ENCODE results near the gene PLCB4.

PLCB4 gene

DNA sequence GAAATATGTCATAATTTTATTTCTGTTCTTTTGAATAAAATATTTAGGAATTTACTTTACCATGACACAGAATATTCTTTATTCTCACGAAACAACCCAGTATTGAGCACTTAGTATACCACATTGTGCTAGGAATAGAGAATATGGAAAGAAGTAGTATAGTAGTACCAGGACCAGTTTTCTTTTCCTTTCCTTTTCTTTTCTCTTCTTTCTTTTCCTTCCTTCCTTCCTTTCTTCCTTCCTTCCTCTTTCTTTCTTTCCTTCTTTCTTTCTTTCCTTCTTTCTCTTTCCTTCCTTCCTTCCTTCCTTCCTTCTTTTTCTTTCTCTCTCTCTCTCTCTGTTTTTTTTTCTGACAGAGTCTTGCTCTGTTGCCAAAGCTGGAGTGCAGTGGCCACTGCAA, 7.5 kb upstream of the PLCB4 start:
- no peak for DNase-seq (ENCODE audit: low spot score)

DNA sequence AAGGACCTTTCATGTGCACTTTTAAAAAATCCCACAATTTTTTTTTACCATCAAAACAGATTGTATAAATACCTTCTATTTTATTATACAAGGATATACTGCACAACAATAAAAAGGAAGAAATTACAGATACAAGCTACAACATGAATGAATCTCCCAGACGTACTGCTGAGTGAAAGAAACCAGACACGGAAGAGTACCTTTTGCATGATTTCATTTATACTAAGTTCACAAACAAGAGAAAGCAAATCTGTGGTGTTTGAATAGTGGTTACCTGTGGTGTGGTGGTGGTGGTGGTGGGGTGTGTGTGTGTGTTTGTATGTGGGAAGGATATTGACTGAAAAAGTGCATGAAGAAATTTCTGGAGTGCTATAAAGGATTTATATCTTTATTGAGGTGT, 6.8 kb upstream of the PLCB4 start:
- no peak for DNase-seq (ENCODE audit: low spot score)

GRCh38 chr20:9066191-9066590, 2.7 kb upstream of the PLCB4 start:
- DNase-seq (ENCODE audit: low spot score): no peak

- no peak for DNase-seq (ENCODE audit: low spot score)
These were observed 570 bp upstream of the PLCB4 start for GRCh38 chr20:9068233-9068801.

- DNase-seq (ENCODE audit: low spot score): no peak
These were observed 1.4 kb downstream of the PLCB4 start for GRCh38 chr20:9070304-9070703.

GRCh38 chr20:9071976-9072726, 3.3 kb downstream of the PLCB4 start:
- DNase-seq (ENCODE audit: low spot score): no peak

DNA sequence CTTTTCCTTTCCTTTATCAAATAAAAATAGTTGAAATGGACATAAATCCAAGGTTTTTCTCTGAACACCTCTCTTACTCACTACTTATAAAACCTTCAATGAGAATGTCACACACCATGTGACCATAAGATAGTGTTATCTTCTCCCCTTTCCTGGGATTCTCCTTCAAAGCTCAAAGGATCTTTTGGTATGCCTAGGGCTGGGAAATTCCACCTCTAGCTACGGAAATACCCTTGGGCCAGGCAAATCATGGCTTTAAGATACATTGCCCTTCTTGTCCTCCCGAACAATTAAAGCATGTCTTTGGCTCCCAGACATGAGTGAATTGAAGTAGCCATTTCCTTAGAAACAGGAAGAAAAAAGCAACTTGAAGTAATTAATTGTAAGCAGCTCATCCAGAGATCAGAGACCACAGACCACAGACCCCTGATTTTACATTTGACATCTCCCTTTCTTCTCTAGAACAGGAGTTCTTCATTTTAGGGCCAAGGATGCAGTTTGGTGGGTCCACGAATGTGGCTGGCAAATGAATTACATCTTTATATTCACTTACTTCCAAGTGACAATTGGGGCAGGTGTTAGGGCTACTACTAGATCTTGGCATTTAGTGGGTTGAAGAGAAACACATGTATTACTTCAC, 4.1 kb downstream of the PLCB4 start:
- no peak for DNase-seq (ENCODE audit: low spot score)

DNA sequence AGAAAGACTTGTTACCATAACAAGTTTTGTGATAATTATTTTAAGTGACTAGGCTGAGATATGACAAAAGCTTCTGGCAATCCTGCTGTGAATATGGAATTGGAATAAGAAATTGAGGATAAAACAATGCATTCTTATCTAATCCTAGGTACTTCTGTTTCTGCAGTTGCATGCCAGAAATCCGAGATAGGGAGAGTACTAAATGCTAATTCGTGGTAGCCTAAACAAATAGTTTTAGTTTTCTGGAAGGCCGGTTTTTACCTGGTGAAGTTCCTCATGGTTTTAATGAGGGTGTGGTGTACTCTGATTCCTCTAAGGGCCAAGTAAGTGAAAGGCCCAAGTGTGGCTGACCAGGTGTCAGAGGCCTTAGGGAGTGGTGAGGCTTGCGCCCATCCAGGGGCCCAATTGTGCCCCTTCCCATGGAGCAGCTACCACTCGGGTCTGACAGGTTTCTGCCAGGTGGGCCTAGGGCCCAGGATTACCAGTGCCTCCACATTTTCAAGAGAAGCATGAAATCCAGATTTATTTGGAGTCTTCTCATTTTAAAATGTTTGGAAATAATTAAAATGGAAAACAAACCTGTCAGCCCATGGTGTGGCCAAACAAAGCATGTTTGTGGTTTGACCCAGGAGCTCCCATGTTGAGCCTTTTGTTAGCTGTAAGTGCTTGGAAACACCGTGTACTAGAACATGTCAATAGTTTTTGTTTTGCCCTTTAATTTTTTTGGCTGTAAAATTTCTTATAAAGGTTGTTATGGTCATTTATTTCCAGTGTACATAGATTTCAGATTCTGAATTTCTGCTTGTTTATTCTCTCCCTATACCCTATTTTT, 6.6 kb downstream of the PLCB4 start:
- DNase-seq (ENCODE audit: low spot score): no peak

DNA sequence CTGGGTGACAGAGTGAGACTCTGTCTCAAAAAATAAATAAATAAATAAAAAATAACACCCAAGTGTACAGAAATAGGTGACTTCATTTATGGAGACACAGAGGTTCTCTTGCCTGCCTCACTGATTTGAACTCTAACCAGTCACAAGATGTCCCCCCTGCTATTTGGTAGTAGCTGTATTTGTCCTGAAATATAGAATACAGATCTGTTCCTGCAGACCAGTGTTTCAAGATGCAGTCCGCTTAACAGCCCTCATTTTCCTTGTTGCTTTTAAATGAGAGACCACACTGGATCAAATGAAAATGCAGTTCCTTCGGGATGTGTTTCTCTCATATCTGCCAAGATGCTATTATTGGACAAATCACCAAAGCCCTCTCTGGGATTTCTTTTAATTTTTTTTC, 7.6 kb downstream of the PLCB4 start:
- no peak for DNase-seq (ENCODE audit: low spot score)

DNA sequence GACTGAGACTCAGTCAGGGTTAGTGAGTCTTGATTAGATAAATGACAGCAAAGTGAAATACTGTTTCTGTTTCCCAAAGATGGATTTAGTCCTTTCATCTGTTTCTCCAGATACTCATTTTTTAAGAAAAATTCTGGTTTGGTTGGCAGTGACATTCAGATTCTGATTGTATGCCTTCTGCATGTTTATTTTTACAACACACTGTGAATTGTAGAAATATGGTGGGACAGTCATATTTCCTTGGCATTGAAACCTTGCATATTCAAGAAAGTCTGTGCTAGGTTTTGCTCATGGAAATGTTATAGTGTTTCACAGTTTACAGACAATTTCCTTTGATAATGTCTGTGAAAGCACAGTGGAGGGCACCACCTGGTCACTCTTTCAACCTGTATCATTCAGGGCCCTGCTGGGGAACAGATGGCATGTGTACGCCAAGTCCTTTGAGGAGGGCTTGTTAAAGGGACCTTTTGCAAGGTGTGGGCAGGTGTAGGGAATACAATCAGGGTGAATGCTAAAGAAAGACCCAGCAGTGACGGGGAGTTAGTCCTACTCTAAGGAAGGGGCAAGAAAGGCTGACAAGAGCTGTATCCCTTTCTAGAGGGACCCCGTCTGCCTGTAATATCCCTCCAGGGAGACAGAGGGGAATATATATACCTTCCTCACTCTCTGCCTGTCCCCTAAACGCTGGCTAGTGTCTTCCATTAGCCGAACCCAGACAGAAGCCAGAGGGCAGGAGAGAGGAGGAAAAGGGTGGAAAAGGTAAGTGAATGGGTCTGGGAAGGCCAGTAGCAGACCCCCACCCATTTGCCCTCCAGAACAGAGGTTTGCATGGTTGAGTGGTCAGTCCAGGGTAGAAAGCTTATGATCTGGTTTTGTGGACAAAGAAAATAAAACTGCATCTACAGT, 10.2 kb downstream of the PLCB4 start:
- DNase-seq (ENCODE audit: low spot score): no peak

- no peak for DNase-seq (ENCODE audit: low spot score)
These were observed 12.6 kb downstream of the PLCB4 start for GRCh38 chr20:9081423-9081966.

DNA sequence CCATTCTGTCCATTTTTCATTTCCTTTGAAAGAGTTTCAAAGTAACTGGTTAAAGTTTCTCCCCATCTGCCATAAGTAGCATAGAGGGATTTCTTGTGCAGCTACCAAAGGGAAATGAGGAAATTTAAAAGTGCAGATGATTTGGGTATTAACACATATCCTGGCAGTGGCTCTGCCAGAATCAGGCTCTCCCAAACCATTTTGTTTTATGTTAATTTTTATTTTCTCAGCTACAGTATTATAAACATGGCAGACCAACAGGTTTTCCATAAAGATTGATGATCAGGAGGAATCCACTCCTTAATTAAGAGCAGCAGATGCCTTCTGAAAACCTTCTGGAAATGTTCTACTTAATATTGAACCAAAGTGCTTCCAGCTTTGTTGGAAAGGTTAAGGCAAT, 13.9 kb downstream of the PLCB4 start:
- no peak for DNase-seq (ENCODE audit: low spot score)

- DNase-seq (ENCODE audit: low spot score): no peak
These were observed 18.8 kb downstream of the PLCB4 start for GRCh38 chr20:9087531-9088217.

DNA sequence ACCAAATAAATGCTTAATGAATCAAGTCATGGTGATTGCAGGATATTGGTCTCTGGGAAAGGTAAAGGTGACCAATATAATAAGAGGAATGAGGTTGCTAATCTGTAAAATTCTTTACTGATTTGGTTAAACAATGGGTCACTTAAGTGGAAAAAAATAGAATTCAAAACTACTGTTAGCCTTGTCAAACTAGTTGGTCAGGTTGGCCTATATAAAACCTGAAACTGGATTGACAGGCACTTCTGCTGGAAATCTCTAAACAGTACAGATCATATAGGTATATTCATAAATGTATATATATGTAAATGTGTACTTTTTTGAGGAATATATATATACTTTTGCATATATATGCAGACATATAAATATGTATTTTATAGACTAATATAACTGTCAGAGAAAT, 19.7 kb downstream of the PLCB4 start:
- no peak for DNase-seq (ENCODE audit: low spot score)

DNA sequence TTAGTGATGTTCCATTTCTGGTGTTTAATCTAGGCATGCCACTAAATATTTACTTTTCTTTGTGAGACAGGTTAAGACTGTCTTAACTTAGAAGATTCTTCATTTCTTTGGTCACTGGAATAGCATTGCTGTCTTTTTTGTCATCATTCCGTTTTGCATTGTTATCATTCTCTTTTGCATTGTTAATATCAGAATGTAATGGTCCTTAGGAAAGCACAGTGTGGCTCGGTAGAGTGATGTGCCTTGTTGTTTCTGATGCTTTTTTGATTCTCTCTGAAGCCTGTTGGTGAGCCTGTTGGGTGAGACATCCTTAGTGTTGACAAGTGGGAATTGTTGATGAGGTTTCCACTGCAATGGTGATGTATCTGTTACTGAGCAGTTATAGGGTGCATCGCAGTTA, 23.2 kb downstream of the PLCB4 start:
- no peak for DNase-seq (ENCODE audit: low spot score)

DNA sequence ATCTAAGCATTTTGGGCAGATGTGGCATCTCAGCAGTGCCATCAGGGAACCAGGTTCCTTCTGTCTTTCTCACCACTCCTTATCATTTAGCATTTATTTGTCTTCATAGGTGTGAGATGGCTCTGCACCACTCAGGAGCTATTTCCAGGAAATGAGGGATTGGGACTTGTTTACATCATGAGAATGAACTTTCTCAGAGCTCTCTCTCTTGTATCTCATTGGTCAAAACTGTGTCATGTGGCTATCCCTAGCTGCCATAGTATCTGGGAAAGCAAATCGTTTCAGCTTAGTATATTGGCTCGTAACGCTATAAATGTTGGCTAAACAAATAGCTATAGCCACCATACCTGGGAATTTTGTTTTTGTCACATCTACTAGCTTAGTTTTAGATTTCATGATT, 23.8 kb downstream of the PLCB4 start:
- DNase-seq (ENCODE audit: low spot score): no peak

DNA sequence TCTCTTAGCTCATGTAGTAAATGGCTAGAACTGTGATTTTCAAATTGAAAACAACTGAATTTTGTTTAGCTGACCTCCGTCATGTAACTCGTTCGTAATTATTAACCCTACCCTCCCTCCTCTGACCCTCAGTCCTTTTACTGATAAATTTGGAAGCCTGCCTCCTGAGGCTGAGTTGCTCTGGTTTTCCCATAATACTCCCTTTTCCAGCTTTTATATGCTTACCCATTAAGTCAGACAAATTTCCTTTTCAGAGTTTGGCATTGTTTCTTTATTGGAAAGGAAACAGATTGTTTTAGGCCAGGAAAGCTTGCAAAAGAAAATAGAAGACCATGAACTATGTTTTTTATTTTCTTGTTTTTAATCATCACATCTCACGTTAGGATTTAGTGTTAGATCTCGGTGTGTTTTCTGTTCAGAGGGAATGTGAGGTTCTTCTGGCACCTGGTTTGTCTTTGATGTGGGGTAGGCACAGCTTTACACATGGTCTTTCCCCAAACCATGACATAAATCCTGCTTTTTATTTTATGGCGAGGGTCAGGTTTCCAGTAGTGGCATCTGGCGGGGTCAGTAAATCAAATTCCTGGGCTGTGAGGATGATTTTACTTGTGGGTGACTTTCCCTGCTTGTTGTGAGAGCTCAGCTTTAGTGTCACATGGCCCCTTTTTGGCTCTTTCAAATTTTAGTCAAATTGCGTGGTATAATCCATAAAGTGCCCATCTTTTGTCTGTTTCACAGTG, 24.5 kb downstream of the PLCB4 start:
- no peak for DNase-seq (ENCODE audit: low spot score)

GRCh38 chr20:9099372-9099771, 30.5 kb downstream of the PLCB4 start:
- DNase-seq (ENCODE audit: low spot score): no peak

GRCh38 chr20:9100691-9101090, 31.8 kb downstream of the PLCB4 start:
- DNase-seq (ENCODE audit: low spot score): no peak

DNA sequence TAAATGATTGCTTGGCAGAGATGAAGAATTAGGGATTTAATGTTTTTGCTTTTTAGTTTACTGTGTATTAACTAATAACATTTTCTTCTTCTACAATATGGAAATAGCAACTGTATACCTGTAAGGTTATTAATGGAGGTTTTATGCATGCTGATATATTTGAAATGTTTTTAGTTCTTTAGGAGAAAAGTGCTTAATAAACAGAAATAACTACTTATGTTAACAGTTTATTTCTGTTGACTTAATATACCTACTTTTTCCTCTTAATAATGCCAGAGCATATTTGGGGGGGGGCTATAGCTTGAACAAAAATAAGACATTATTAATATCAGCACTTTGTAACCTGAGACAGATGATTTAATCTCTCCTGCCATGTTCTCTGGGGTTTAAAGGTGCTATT, 33.6 kb downstream of the PLCB4 start:
- no peak for DNase-seq (ENCODE audit: low spot score)

Measured in hematopoietic multipotent progenitor cell treated with erythropoietin and hydrocortisone succinate and interleukin-3 and kit ligand, for 15 days (in vitro differentiated cells).